GM12801 (cell line): ENCODE measurements around the gene RUNX3.

Experiments
- TF ChIP-seq, protein P1 (sequence below): IDR thresholded peaks from one replicate; pipeline ENCODE4 v1.5.1; 2011; ENCODE audit warnings: control low read depth; ENCODE audit not compliant: insufficient read length; ENCODE audit errors: extremely low read depth

RUNX3 gene

GRCh38 chr1:24919791-24920532 is 10.1 kb downstream of the RUNX3 start:
- TF ChIP-seq, protein P1, sequence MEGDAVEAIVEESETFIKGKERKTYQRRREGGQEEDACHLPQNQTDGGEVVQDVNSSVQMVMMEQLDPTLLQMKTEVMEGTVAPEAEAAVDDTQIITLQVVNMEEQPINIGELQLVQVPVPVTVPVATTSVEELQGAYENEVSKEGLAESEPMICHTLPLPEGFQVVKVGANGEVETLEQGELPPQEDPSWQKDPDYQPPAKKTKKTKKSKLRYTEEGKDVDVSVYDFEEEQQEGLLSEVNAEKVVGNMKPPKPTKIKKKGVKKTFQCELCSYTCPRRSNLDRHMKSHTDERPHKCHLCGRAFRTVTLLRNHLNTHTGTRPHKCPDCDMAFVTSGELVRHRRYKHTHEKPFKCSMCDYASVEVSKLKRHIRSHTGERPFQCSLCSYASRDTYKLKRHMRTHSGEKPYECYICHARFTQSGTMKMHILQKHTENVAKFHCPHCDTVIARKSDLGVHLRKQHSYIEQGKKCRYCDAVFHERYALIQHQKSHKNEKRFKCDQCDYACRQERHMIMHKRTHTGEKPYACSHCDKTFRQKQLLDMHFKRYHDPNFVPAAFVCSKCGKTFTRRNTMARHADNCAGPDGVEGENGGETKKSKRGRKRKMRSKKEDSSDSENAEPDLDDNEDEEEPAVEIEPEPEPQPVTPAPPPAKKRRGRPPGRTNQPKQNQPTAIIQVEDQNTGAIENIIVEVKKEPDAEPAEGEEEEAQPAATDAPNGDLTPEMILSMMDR: no peak

DNA sequence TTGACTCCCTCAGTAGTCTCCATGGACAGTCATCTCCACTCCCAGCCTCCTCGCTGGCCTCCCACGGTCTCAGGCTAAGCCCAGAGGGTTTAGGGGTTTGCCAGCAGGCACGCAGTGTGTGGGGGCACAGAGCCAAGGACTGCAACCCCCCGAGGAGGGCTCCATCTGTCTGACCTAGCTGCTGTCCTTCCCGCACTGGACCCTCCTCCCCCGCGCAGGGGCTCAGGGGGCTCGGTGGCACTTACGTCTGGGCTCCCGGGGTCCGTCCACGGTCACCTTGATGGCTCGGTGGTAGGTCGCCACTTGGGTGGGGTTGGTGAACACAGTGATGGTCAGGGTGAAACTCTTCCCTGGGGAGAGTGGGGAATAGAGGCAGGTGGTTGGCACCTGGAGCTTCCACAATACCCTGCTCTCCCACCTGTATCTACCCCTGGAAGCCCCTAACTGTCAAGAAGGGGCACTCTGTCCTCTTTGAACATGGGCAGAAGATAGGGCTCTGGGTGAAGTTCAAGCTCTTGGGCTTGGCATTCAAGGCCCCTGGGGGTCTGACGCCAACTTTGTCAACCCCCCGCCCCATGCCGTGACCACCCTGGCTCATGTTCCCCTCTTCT is 11.0 kb downstream of the RUNX3 start:
- TF ChIP-seq, protein P1: no peak

GRCh38 chr1:24918370-24918769 is 11.7 kb downstream of the RUNX3 start:
- TF ChIP-seq, protein P1: no peak

DNA sequence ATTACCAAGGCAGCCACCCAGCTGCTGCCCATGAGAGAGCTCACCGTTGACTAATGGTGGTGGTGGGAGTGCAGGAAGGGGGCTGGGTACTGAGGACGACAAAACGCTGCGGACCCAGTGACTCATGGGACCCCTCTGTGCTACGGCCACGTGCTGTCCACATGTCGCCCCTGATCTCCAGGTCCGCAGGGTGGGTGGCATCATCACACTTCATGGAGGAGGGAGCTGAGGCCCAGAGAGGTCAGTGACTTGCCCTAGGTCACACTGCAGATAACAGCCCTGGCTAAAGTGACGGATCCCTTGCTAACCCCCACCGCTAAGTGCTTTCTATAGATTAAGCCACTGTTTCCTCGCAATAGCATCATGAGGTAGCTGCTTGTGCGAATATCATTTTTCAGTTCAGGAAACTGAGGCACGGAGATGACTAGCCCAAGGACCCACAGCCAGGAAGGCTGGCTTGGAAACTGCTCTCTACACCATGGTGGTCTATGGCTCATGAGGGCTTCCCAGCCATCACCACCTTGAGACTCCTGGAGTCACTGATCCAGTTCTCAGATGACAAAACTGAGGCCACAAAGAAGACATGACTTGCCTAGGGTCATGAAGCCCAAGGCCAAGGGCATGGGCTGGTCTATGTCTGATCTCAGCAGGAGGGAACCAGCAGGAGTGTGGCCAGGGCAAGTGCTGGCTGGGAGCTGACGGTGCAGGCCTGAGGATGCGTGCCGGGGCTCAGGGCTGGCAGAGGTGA is 12.6 kb downstream of the RUNX3 start:
- TF ChIP-seq, protein P1: no peak

- TF ChIP-seq, protein P1: no peak
Measured at GRCh38 chr1:24915816-24916602, 14.1 kb downstream of the RUNX3 start.

GRCh38 chr1:24914226-24915069 is 15.6 kb downstream of the RUNX3 start:
- TF ChIP-seq, protein P1: no peak
